Measurements from ENCODE around the gene DRAP1.
"Not testable (repeated sequence)": the region's sequence is repeated elsewhere in the genome, so short reads cannot be mapped to it uniquely, and the experiment has no call there.

Gene DRAP1

DNA sequence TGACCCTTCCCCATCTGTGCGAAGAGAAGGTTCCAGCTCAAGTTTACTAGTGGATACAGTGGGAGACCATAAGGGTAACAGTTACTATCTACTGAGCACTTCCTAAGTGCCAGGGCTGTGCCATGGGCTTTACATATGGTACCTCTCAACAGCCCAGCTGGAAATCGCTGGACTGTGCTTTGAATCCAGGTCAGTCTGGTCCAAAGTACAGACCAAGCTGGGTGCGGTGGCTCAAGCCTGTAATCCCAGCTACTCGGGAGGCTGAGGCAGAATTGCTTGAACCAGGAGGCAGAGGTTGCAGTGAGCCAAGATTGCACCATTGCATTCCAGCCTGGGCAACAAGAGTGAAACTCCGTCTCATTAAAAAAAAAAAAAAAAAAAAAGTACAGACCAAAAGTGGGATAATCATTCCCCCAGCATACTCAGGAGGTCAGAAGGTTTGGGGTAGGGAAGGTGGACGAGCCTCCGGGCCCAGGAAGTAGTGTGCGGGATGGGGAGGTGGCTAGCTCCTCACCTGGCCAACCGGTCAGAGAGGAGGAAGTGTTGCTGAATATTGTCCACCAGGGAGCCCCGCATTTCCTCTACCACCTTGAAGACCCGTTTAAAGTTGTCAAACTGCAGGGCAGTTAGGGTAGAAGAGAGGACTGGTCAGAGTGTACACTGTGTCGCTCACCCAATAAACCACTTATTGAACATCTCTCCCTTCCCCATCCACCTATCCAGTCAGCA, 33.3 kb upstream of the DRAP1 start:
- DNase-seq (ENCODE audit: extremely low spot score, insufficient read length, low read depth), result no peak
- no peak for FAIRE-seq

DNA sequence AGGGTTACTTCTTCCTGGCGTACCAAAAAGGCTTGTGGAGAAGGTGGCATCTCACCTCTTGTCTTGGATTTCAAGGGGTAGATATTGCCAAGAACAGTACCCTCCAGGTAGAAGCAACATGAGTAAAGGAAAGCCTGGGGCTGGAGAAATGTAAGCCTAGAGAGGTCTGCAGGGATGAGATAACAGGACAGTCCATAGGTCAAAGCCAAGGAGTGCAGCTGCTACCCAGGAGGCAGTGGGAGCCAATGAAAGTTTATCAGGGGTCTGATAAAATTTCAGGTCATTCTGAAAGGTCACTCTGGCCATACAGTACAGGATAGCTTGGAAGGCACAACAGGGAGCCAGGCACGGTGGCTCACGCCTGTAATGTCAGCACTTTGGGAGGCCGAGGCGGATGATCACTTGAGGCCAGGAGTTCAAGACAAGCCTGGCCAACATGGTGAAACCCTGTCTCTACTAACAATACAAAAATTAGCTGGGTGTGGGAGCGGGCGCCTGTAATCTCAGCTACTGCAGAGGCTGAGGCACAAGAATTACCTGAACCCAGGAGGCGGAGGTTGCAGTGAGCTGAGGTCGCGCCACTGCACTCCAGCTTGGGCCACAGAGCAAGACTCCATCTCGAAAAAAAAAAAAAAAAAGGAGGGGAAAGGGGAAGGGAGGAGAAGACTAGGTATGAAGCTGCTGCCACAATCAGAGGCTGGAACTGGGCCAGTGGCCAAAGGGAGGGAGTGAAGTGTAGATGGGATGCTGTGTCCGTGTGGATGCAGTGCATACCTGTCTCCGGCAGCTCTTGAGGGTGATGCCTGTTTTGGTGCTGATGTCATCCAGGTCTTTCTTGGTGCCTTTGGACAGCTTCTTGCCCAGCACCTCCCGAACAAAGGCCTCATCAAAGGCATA, 32.2 kb upstream of the DRAP1 start:
- DNase-seq (ENCODE audit: extremely low spot score, insufficient read length, low read depth), result no peak

DNA sequence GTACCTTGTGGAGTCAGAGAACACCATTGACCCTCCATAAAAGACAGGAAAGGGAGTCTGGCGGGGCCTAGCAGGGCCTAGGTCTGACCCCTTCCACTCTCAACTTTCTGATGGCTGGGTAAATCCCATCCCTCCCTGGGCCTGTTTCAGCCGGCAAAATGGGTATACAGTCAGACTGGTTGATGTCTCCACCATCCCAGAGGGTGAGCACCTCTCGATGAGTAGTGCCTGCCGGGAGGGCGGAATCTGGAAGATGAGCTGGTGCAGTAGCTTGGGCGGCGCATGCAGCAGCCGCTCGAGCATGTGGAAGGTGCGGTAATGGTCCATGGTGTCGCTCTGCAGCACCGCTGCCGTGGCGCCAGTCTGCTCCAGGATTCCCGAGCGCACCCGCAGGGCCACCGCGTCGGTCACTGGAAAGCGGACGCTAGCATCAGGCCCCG, 31.5 kb upstream of the DRAP1 start:
- DNase-seq (ENCODE audit: extremely low spot score, insufficient read length, low read depth), result no peak
- FAIRE-seq, result no peak

More for the DNA sequence above, 32.2 kb upstream of the DRAP1 start:
- FAIRE-seq, result no peak

DNA sequence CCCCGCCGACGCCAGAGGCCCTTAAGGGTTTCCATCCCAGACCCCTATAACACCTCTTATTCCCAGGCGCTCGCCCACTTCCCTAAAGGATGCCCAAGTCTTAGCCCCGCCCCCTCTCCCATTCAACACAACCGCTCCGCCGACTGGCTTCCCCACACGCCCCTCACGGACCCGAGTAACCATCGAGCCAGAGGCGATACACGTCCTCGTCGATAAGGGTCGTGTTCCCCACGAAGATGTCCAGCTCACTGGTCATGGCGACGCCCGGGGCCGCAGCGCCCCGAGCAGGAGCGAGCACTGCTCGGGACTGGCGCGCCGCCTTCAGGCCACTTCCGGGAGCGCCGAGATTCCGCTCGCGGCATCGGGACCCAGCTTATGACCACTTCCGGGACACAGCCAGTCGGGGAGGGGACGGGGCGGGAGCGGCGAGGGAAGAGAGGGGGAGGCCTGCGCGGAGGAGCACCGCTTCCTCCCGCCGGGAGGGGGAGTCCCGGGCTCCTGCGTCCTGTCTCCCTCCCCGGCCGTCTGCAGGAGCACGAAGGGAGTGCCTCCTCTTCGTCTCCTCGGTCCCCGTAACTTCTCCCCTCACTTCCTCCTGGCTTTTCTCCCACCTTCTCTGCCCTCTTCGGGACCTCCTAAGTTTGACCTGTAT, 30.9 kb upstream of the DRAP1 start, which contains the start of gene FIBP:
FIBP (minus strand) TSS at position 309 of the 652 bp plus-strand sequence; CDS start at position 256, 53 bp downstream.
- peak; percentile 95 for DNase-seq (ENCODE audit: extremely low spot score, insufficient read length, low read depth)
- FAIRE-seq, result peak; percentile 86

DNA sequence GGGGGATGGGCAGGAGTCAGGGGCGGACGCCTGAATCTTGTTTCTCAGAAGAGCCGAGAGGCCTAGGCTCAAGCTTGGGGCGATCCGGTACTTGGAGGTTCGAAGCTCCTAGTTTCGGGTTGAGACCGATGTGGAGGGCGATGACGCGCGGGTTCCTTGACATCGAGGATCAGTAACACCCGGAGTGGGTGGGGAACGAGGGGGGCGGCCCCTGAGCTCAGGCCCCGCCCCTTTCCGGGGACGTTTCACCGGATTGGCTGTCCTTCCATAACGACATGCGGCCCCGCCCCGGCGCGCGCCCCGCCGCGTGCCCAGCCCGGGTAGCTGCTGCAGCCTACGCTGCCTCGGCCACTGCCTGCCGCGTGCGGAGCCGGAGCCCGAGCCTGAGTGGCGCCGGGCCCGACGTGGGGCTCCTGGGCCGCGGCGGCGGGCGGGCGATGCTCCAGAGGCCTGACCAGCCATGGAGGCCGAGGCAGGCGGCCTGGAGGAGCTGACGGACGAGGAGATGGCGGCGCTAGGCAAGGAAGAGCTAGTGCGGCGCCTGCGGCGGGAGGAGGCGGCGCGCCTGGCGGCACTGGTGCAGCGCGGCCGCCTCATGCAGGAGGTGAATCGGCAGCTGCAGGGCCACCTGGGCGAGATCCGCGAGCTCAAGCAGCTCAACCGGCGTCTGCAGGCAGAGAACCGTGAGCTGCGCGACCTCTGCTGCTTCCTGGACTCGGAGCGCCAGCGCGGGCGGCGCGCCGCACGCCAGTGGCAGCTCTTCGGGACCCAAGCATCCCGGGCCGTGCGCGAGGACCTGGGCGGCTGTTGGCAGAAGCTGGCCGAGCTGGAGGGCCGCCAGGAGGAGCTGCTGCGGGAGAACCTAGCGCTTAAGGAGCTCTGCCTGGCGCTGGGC, 28.7 kb upstream of the DRAP1 start, which contains the start of gene CCDC85B:
CCDC85B (plus strand) TSS at position 350 of the 895 bp plus-strand sequence; CDS start at position 461, 111 bp downstream.
- FAIRE-seq (peak; percentile 87), DNase-seq (ENCODE audit: extremely low spot score, insufficient read length, low read depth) (peak; percentile 84)

DNA sequence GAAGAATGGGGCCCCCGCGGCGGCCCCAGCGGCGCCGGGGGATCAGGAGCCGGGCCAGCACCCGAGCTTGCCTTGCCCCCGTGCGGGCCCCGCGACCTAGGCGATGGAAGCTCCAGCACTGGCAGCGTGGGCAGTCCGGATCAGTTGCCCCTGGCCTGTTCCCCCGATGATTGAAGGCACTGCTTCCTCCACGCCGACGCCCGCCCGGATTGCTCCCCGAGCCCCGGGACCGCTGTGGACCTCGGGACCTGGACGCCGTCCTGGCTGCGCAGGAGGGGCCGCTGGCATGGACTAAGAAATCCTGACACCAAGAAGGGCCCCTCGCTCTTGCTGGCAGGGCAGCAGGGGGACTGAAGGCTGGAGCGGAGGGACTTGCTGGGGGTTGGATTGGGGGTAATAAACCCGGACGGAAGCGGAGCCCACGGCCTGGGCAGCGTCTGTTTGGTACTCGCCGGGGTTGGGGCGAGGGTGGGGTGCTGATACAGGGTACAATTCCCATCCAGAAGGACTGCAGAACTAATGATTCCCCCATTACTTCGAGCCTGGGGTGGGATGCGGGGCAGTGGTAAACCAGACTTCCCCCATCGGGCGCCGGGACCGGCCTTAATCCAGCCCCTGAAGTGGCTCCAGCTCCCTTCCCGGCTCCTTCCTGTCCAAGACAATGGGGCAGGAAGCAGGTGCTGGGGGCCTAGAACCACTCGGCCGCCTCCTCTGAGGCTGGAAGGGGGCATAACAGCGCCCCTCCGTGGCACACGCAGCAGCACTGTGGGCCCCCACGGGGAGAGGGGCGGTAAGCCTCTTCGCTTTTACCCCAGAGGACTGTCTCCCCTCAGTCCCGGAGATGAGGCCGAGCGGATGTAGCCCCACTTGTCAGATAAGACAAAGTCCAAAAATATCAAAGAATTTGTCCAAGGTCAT, 27.7 kb upstream of the DRAP1 start:
- no peak for FAIRE-seq
- no peak for DNase-seq (ENCODE audit: extremely low spot score, insufficient read length, low read depth)

DNA sequence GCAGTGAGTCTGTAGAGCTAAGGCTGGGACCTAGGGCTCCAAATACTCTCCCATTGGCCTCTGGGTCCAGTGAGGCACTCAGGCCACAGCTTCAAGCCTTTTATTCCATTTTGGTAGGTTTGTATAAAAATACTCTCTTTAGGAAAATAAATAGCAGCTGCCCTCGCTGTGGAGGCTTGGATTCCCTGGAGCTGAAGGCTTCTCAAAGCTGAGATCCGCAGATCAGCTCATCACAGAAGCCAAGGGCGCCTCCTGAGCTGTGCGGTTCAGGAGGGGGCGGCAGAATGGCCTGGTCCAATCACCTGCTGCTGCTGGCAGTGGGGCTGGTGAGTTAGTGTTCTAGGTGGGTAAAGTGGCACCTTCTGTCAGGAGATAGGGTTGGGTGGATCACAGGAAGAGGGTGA, 27.1 kb upstream of the DRAP1 start:
- not testable (repeated sequence) for DNase-seq (ENCODE audit: extremely low spot score, insufficient read length, low read depth); FAIRE-seq

DNA sequence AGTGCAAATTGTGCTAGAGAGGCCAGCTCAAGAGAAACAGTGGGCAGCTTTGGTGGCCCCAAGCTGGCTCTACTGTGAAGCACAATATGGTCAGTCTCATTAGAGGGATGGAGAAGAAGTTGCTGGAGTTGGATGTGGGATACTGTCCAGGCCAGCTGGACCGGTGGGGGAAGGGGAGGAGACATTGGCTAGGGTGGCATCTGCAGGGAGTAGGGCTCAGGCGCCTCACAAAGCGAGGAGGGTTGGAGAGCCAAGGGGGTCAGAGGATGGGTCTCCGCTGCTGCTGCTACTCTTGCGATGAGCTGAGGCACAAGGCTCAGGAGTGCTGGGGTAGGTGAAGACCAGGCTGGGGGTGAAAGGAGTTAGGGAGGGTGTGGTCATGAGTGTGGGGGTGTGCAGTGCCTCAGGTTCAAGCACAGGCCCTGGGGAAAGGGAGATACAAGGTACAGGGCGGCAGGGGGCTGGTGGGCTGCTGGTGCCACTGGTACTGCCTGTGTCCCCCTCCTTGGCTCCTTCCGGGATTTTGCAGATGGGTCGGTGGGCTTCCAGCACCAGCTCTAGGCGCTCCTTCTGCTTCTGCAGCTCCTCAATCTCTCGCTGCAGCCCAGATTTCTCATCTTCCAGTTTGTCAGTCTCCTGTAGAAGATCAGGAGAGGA, 26.4 kb upstream of the DRAP1 start:
- no peak for FAIRE-seq

DNA sequence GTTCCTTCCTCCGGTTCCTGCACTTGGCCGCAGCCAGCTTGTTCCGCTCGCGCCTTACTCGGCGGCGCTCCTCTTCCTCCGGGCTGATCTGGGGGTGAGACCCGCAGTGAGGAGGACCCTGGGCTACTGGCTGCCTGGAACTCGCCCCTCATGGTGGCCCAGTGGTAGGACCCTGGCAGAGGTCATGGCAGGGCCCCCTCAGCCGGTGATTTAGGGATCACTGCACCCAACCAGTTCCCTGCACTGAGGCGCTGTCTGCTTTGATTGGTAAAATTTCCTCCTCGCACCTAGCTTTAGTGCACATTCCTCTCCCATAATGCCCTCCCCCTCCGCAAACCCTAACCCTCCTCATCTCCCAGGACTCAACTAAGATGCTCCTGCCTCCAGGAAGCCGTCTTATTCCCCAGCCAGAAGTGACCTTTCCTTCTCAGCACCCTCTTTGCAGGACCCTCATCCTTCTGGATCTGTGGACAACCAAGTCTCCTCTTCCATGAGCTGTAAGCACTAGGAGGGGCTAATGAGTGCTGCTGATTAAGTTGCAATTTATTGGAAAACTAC, 25.1 kb upstream of the DRAP1 start:
- DNase-seq (ENCODE audit: extremely low spot score, insufficient read length, low read depth) (no peak), FAIRE-seq (peak; percentile 71)

More for the DNA sequence above, 26.4 kb upstream of the DRAP1 start:
- no peak for DNase-seq (ENCODE audit: extremely low spot score, insufficient read length, low read depth)

DNA sequence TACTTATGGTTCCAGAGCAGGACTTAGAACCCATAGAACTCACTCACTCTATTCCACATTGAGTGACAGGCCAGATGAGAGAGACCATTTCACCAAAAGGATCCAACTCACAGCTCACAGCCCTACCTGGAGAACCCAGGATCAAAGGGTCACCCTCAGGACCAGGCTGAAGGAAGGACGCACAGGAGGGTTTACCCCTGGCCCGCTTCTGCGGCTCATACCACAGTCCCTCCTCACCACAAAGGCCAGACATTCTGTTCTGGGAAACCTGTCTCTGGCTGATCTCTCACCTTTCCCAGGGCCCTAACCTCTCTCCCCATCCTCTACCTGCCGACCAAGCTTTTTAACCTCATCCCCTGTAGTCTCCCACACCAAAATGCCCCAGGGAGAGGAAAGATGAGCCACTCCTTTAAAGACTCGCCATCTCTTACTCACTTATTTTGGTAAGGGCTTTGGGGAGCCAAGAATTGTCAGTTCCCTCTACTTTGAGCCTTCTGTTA, 23.7 kb upstream of the DRAP1 start:
- no peak for FAIRE-seq

DNA sequence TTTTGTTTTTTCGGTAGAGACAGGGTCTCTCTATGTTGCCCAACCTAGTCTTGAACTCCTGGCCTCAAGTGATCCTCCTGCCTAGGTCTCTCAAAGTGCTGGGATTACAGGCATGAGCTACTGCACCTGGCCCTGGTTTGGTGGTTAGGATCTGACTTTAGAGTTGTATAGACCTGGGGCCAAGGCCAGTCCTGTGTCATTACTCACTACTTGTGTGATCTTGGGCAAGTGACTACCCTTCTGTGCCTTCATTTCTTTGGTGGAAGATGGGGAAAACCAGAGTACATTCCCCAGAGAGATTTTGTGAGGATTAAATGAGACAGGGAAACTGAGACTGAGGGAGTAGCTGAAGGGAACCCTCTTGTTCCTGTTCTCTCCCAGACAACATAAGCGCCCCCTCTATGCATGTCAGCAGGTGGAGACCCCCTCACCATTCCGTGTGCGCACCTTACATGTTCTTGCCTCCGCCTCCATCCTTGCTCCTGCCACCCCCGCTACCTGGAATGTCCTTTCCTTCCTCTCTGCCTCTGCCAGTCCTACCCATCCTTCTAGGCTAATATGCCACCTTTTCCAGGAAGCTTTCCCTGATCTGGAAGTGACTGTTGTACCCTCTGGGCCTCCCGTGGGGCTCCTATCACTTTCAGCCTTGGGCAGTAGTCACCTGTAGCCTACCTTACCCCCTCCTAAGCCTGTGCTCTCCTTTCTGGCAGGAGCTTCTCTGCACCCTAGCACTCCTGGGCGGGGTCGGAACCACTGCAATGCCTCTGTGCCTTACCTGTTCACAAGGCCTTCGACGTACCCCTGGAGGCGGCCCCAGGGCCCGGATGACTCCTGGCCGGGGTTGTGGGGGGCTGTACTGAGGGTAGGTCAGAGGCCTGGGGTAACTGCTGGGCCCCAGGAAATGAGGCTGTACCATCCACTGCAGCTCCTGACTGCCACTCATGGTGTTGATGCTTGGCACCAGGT, 22.9 kb upstream of the DRAP1 start:
- no peak for DNase-seq (ENCODE audit: extremely low spot score, insufficient read length, low read depth)
- FAIRE-seq, result no peak

More for the DNA sequence above, 23.7 kb upstream of the DRAP1 start:
- no peak for DNase-seq (ENCODE audit: extremely low spot score, insufficient read length, low read depth)

DNA sequence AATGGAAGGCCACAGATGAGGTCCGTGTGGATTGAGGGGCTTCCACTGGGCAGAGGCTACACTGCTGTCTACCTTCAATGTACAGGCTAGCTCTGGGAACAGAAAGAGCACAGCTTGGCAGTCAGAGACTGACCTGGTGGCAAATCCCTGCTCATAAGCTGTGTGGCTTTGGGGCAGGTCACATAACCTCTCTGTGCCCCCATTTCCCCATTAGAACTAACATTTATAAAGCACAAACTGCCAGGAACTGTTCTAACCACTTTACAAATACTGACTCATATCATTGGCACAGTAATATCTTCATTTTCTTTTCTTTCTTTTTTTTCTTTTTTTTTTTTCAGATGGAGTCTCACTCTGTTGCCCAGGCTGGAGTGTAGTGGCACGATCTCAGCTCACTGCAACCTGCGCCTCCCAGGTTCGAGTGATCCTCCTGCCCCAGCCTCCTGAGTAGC, 22.2 kb upstream of the DRAP1 start:
- no peak for FAIRE-seq

DNA sequence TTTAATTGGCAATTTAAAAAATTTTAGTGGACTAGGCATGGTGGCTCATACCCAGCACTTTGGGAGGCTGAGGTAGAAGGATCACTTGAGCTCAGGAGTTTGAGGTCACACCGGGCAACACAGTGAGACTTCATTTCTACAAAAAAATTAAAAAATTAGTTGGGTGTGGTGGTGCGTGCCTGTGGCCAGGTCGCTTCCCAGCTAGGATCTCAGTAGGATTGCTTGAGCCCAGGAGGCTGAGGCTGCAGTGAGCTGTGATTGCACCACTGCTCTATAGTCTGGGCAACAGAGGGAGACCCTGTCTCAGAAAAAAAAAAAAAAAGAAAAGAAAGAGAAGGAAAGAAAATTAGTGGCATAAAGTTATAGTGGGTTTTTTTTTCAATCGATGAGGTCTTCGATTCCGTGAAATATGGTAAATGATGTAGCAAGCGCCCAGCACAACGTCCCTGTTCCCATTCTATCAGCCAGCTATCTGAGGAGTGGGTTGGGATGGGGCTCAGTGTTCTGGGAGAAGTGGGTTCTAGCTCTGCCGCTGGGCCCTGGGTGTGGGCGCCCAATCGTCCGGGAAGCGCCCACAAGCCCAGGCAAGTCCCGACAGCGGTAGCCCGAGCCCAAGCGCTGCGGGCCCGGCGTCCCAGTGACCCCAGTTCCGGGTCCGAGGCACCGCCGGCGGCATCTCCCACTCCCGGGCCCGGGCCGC, 20.4 kb upstream of the DRAP1 start:
- no peak for DNase-seq (ENCODE audit: extremely low spot score, insufficient read length, low read depth)
- no peak for FAIRE-seq

More for the DNA sequence above, 22.2 kb upstream of the DRAP1 start:
- DNase-seq (ENCODE audit: extremely low spot score, insufficient read length, low read depth), result no peak

DNA sequence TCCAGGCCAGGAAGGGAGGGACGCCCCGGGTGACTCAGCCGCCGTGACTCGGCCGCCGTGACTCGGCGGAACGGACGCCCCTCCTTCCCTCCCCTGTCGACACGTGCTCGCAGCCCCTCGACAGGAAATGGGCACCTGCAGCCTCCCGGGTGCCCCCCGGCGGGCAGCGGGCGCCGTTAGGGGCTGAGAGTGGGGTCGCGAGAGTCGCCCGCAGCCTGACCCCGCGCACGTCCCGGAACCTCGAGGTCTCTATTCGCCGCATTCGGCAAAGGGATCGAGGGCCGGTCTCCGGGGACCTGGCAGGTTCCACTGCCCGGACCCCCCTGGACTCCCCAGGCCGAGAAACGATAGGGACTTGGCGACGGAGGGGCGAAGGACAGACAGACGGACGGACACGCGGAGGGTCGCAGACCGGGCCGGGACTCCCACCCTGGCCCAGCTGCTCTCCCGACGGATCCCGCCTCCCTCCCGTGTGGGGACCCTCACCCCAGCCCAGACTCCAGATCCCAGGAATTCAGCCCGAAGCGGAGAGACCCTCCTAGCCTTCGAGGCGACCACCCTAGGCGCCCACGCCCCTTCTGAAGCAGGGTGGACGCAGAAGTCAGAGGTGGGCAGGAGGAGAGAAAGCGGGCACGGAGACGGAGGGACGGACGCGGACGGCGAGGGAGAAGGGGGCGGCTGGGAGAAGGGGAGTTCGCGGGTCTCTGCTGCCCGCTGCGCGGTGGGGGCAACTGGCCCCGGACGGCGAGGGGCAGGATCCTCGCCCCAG, 19.7 kb upstream of the DRAP1 start:
- DNase-seq (ENCODE audit: extremely low spot score, insufficient read length, low read depth) (no peak), FAIRE-seq (no peak)
